ENCODE results near the gene MLH3.

DNA sequence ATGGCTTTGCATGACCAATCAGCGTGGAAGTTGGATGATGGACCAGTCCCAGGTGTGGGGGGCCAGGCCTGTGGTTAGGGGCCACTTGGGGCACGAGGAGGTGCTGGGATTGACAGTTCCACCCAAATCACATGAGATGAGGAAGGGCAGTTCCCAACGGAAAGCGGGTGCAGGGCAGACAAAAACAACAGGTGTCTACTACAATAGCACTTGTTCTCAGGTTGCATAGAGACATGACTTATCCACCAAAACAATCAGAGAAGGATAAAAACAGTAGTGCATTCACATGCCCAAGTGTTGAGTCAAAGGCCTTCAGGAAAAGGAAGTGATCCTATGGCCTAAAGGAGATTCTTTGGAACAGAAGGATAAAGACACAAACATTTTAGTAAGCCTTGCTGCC lies 63.1 kb downstream of the MLH3 start:
- TF ChIP-seq POLR2AphosphoS5 (IDR thresholded peaks at IDR 0.05) = no peak
- TF ChIP-seq, protein P1, sequence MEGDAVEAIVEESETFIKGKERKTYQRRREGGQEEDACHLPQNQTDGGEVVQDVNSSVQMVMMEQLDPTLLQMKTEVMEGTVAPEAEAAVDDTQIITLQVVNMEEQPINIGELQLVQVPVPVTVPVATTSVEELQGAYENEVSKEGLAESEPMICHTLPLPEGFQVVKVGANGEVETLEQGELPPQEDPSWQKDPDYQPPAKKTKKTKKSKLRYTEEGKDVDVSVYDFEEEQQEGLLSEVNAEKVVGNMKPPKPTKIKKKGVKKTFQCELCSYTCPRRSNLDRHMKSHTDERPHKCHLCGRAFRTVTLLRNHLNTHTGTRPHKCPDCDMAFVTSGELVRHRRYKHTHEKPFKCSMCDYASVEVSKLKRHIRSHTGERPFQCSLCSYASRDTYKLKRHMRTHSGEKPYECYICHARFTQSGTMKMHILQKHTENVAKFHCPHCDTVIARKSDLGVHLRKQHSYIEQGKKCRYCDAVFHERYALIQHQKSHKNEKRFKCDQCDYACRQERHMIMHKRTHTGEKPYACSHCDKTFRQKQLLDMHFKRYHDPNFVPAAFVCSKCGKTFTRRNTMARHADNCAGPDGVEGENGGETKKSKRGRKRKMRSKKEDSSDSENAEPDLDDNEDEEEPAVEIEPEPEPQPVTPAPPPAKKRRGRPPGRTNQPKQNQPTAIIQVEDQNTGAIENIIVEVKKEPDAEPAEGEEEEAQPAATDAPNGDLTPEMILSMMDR (IDR thresholded peaks at IDR 0.05) = no peak
- TF ChIP-seq POLR2A (IDR thresholded peaks at IDR 0.05; ENCODE audit: low read depth) = no peak
- no peak for TF ChIP-seq EP300 (IDR thresholded peaks at IDR 0.05)

All from esophagus muscularis mucosa (tissue), 4 donors.